ENCODE results near the gene CROCC.
"Not testable (repeated sequence)": the region's sequence is repeated elsewhere in the genome, so short reads cannot be mapped to it uniquely, and the experiment has no call there.

CROCC gene

DNA sequence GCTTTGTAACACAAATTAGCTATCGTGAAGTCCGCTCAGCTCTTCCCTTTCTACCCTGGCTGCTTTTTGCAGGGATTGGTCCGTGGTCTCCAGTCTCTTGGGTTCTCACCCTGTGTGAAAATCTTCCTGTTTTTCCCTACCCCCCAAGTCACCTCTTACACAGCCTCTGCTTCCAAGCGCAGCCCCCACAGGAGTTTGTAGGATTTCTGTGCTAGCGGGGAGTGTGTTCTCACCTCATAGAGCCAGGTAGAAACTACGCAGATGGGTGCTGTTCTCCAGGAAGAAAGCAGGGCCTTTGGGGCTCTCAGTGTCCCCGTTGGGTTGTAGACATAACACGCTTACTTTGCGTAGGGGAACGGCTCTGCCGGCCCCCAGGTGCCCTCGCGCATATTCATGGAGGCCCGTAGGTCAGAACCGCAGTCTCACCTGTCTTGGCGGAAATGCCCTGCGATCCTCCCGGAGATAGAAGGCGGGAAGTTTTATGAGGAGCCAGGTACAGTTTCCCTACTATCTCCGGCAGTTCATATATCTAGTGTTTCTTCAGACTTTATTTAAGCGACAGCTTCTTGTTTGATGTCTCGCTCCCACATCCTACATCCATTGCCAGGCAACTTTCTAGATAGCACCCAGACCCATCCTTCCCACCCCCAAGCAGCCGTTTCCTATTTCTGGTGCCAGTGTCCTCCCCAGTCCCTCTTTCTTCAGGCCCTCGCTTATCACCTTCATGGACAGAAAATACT lies 25.2 kb upstream of the CROCC start:
- in situ Hi-C loops (cut with MboI; ENCODE audit: low sequenced_read_pairs), result not testable (repeated sequence)

DNA sequence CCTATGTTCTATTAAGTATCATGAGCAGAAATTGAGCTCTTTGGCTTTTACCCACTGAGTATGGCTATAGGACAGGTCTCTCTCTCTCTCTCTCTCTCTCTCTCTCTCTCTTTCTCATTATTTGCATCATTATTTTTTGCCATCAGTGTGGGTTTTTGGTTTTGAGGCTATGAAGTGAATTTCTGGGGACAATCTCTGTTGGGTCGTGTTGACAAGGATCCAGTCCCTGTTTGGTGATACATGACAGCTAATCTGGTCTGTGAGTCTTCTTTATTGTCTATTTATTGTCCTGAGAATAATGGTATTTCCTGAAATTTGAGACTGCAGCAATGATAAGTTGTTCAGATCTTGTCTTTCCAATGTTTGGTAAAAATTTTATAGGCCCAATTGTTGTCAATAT lies 24.1 kb upstream of the CROCC start:
- in situ Hi-C loops (cut with MboI; ENCODE audit: low sequenced_read_pairs), result not testable (repeated sequence)

DNA sequence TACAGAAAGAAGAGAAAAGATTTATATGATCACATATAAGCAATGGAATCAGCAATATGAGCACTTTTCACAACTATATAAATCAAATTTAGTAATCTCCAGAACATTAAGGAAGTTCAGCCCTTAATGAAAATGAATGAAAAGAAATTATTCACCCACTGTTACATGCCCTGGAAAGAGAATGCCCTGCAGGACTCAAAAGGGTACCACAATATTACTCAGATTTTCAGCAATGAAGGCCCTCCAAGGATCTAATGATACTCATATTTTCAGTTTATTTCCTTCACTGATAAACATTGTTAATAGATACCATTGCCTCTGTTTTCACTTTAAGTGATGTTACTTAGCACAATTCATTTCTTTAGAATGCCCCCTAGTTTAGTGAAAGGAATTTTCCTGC lies 23.4 kb upstream of the CROCC start:
- in situ Hi-C loops (cut with MboI; ENCODE audit: low sequenced_read_pairs), result not testable (repeated sequence)

DNA sequence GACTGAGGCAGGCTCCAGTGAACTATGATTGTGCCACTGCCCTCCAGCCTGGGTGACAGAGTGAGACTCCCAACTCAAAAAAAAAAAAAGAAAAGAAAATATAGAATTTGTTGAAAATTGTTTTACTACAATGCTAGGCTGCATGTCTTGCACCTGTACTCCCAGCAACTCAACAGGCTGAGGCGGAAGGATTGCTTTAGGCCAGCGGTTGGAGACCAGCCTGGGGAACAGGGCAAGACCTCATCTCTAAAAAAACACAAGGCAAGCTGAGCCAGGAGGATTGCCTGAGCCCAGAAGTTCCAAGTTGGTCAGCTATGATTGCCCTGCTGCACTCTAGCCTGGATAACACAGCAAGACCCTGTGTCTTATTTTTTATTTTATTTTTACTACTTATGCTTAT lies 22.7 kb upstream of the CROCC start:
- in situ Hi-C loops (cut with MboI; ENCODE audit: low sequenced_read_pairs), result not testable (repeated sequence)

GRCh38 chr1:16900751-16901150 lies 21.0 kb upstream of the CROCC start:
- in situ Hi-C loops (cut with MboI; ENCODE audit: low sequenced_read_pairs), result no loop called here

GRCh38 chr1:16901371-16901770 lies 20.4 kb upstream of the CROCC start:
- in situ Hi-C loops (cut with MboI; ENCODE audit: low sequenced_read_pairs), result not testable (repeated sequence)

DNA sequence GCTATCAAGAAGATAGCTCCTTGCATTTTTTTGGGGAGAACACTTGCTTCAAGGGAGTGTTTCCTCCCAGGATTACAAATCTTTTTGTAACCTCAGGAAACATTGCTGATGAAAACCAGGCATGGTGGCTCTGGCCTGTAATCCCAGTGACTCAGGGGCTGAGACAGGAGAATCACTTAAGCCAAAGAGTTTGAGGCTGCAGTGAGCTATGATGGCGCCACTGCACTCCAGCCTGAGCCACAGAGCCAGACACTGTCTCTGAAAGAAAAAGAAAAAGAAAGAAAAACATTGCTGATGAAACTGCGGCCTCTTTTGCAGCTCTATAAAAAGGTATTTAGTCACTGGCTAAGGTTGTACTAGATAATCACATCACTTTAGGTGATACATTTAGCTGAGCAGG lies 18.7 kb upstream of the CROCC start:
- in situ Hi-C loops (cut with MboI; ENCODE audit: low sequenced_read_pairs), result no loop called here

GRCh38 chr1:16903458-16903796 lies 18.3 kb upstream of the CROCC start:
- in situ Hi-C loops (cut with MboI; ENCODE audit: low sequenced_read_pairs), result no loop called here

DNA sequence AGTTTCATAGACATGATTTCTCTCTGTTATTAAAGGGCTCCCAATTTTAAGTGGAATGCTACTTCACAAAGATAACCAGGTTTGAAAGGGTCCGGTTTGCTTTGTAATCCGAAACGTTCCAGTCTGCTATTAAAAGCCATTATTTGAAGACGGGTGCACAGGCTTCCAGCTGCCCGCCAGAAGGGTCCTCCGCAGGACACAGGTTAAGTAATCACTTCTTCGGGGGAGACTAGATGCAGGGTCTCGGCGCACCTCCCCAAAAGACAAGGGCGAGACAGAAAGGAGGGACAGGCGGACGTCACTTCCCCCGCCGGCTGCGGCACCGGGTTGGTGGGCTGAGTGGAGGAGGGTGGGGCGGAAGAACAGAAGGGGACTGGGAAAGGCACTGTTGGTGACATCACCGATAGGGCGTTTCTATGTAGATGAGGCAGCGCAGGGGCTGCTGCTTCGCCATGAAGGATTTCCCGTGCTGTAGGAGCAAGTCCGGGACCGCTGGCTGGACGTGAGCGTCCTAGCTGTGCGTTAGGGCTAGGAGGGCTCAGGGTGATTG lies 17.1 kb upstream of the CROCC start:
- in situ Hi-C loops (cut with MboI; ENCODE audit: low sequenced_read_pairs), result no loop called here

DNA sequence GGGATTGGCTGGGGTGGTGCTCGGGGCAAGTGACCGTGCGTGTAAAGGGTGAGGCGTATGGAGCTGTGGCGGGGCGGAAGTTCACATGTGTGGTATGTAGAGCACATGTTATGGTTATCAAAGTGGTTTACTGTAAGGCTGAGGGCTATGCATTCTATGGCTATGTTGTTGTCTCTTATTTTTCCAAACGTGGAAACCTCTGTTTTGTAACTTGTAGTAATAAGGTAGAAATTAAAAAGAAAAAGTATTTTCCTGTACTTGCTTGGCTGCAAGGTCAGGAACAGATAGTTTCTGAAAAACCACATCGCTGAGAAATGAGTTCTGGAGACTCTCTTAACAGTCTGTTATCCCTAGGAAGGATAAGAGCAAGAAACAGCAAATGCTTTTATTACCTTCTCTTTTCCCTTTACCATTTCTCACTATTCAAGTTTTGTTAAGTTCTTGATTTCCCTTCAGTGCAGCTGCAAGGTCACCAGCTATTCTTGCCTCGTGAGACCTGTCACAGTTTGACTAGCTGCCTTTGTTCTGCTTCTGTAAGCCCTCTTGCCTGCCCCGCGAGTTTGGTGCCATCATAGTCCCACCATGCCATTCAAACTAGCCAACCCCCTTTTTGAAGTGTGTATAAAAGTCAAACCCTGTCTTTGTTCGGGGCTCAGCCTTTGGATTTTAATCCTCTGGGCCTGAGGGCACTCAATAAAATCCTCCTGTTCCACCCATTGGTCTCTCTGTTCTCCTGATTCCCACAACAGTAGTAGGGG lies 16.4 kb upstream of the CROCC start:
- in situ Hi-C loops (cut with MboI; ENCODE audit: low sequenced_read_pairs), result no loop called here

- in situ Hi-C loops (cut with MboI; ENCODE audit: low sequenced_read_pairs), result no loop called here
Measured at GRCh38 chr1:16905868-16906702, 15.6 kb upstream of the CROCC start.

GRCh38 chr1:16906873-16907272 lies 14.9 kb upstream of the CROCC start:
- in situ Hi-C loops (cut with MboI; ENCODE audit: low sequenced_read_pairs), result no loop called here

DNA sequence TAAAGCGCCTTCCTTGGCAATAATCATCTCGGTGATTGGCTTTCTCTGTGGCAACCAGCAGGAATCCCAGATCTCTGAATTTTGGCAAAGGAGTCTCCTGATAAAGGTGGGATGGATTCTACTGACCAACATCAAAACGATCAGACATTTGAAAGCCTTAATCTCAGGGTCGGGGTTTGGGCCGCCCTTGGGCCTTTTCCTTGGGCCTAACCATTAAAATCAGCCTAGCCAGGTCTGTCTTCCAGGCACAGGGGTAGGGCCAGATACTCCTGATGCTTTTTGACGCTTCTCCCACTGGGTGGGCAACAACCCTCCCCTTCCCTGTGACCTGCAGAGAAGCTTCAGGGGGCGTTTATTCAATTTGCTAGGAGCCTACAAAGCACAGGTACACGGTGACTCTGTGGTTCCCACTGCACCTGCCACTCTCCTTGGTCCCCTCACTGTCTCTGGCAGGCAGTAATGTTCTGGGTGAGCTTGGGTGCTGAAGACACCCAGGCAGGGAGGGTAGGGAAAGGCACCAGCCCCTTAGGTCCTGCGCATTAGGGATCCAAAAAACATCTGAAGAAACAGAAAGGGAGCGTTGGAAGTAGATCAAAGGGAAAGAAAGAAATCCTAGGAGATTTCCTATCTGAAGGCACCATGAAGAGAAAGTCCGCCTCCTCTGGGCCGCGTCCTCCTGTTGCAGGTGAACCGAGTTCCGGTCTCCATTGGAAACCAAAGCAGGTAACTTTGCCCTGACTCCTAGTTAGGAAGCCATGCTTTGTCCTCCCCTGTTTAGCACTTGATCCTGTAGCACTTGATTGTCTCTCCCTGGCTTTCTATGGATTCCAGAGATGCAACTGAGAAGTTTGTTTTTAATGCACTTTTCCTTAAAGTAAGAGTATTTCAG lies 13.6 kb upstream of the CROCC start:
- in situ Hi-C loops (cut with MboI; ENCODE audit: low sequenced_read_pairs), result no loop called here

DNA sequence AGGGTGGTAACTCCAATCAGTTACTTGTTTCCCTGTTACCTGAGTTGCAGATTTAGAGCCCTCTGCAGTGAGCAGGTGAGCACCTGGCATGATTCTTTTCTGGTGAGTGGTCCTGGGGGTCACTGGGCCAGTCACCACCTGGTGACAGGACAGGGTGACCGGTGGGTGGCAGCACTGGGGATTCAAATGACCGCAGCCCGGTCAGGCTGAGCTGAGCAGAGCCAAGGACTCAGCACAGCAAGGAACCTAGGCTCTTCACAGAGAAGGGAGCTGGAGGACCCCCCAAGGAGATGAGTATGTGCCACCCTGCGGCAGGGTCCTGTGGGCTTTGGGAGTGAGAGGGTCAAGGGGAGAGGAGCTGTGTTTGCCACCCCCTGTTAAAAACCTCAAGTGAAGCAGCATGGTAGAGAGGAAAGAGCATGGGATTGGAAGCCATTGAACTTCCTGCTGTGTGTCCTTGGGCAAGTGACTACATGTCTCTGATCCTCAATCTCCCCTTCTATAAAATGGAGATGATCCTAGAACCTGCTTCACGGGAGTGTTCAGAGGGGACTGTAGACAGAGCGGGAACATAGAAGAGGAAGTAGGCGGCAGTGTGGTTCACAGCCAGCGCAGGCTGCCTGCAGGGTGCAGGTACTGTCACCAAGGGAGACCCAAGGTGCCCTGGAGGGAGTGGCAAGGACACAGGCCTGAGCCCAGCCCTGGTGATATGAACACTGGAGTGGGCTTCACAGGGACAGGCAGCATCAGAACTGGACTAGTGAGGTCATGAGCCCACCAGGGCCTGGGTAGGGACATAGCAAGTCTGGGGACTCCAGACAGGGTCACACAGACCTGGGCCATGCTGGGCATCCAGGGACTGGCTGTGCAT lies 9.6 kb upstream of the CROCC start:
- in situ Hi-C loops (cut with MboI; ENCODE audit: low sequenced_read_pairs), result not testable (repeated sequence)

- in situ Hi-C loops (cut with MboI; ENCODE audit: low sequenced_read_pairs), result not testable (repeated sequence)
Measured at GRCh38 chr1:16912742-16913141, 9.0 kb upstream of the CROCC start.

DNA sequence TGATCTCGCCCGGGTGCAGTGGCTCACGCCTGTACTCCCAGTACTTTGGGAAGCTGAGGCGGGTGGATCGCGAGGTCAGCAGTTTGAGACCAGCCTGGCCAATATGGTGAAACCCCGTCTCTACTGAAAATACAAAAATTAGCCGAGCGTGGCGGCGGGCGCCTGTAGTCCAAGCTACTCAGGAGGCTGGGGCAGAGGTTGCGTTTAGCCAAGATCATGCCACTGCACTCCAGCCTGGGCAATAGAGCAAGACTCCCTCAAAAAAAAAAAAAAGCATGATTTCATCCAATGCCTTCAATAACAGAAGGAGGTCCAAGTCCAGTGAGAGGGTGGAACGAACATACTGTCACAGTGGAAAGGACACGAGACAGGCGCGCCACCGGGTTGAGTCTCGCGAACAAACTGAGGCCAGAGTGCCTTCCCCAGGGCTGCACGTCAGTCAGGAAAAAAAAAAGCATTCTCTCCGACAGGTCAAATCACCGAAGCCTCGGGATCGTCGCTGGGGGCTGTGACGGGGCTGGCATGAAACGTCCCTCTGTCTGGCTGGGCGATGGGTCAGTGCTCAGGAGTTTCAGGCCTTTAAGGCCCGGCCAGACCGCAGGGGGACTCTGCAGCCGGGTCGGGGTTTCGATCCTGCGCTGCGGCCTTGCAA lies 8.4 kb upstream of the CROCC start:
- in situ Hi-C loops (cut with MboI; ENCODE audit: low sequenced_read_pairs), result no loop called here

- in situ Hi-C loops (cut with MboI; ENCODE audit: low sequenced_read_pairs), result no loop called here
Measured at GRCh38 chr1:16913833-16914662, 7.7 kb upstream of the CROCC start.

All from HL-60/S4 treated with retinoic acid at 250 ng/mL for 4 days and 3 days (cell line).